Progenitor cell of endocrine pancreas (in vitro differentiated cells): ENCODE results near the gene LPCAT1. TPM values are rescaled to one million over a fixed set of nuclear protein-coding genes. Genes with fewer than 3 reads are reported as not detected.

Experiments used
- DNase-seq: peaks from one replicate; pipeline ENCODE4 v3.0.0; 2021; ENCODE audit warnings: low spot score; ENCODE audit not compliant: unreplicated experiment
- H3K27ac Mint-ChIP-seq: 2 replicates; pipeline ENCODE4 v1.8.0; 2021; ENCODE audit warnings: mild to moderate bottlenecking, moderate library complexity, mixed read lengths
- H3K27me3 Mint-ChIP-seq: 2 replicates; pipeline ENCODE4 v1.8.0; 2021; ENCODE audit warnings: mixed read lengths
- H3K36me3 Mint-ChIP-seq: 2 replicates; pipeline ENCODE4 v1.8.0; 2022; ENCODE audit warnings: mixed read lengths; ENCODE audit not compliant: insufficient read depth
- H3K4me1 Mint-ChIP-seq: 2 replicates; pipeline ENCODE4 v1.8.0; 2021; ENCODE audit warnings: low read depth, mixed read lengths
- H3K4me3 Mint-ChIP-seq: 2 replicates; pipeline ENCODE4 v1.8.0; 2021; ENCODE audit warnings: low read depth, mild to moderate bottlenecking, moderate library complexity, mixed read lengths
- H3K9me3 Mint-ChIP-seq: 2 replicates; pipeline ENCODE4 v1.8.0; 2021; ENCODE audit warnings: low read depth, mixed read lengths
- total RNA-seq: library from RNA; stranded (reverse); gene quantifications from 2 replicates; pipeline ENCODE4 v1.2.1, GENCODE V29; 2021
- TF ChIP-seq, protein P1 (sequence below): fragments of 200-600 bp; sonication (generic); IDR thresholded peaks from one replicate; pipeline ENCODE4 v1.5.0; 2021; ENCODE audit warnings: antibody characterized with exemption, mild to moderate bottlenecking; ENCODE audit not compliant: unreplicated experiment

LPCAT1 gene
- total RNA-seq, 1 donor from 2014 or later = 73.3 TPM

DNA sequence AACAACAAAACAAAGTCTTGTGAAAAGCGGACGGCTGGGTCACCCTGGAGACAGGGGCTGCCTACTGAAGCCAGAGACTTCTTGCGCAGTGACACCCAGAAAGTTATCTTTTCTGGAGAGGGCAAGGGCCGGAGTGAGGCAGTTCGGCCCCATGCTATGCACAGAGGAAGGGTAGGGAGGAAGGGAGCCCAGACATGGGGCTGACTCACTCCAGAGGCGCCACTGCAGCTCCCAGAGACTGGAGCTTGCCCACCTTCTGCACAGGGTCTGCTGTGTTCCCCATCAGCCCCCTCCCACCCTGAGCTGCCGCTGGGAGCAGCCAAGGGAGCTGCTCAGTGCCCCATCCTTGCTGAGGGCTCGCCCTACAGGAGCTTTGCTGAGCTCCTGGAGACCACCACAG, 91.9 kb downstream of the LPCAT1 start:
- H3K27ac Mint-ChIP-seq = no peak overlapping the region
- TF ChIP-seq, protein P1, sequence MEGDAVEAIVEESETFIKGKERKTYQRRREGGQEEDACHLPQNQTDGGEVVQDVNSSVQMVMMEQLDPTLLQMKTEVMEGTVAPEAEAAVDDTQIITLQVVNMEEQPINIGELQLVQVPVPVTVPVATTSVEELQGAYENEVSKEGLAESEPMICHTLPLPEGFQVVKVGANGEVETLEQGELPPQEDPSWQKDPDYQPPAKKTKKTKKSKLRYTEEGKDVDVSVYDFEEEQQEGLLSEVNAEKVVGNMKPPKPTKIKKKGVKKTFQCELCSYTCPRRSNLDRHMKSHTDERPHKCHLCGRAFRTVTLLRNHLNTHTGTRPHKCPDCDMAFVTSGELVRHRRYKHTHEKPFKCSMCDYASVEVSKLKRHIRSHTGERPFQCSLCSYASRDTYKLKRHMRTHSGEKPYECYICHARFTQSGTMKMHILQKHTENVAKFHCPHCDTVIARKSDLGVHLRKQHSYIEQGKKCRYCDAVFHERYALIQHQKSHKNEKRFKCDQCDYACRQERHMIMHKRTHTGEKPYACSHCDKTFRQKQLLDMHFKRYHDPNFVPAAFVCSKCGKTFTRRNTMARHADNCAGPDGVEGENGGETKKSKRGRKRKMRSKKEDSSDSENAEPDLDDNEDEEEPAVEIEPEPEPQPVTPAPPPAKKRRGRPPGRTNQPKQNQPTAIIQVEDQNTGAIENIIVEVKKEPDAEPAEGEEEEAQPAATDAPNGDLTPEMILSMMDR = no peak

DNA sequence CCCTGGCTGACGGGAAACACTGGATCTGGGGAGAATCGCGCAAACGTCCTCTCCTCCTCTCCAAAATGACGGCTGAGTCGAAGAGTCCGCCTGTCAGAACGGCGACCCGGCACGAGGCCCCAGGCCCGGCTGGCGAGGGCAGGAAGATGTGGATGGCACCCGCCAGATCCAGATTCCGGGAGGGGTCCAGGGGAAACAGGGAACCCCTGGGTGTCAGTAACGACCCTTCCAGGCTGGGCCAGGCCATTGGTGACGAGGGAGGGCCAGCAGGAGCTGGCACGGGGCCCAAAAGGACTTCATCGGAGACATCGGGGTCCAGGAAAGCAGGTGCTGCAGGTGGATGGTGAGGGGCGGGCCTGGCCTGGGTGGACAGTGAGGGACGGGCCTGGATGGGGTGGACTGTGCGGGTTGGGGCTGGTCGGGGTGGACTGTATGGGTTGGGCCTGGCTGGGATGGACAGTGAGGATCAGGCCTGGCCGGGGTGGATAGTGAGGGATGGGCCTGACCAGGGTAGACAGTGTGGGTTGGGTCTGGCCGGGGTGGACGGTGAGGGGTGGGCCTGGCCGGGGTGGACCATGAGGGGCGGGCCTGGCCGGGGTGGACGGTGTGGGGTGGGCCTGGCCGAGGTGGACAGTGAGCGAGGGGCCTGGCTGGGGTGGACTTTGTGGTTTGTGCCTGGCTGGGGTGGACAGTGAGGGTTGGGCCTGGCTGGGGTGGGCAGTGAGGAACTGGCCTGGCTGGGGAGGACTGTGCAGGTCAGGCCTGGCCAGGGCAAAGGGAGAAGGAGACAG, 92.5 kb downstream of the LPCAT1 start:
- no peak for DNase-seq
- Mint-ChIP-seq H3K4me3 (no peak overlapping the region), H3K27ac (no peak overlapping the region), H3K27me3 (peaks cover 13% of the 10 kb centered on the region), H3K36me3 (peaks cover 6% of the 10 kb centered on the region), H3K9me3 (peaks cover 32% of the 10 kb centered on the region), H3K4me1 (no peaks in the 10 kb centered on the region)
- TF ChIP-seq, protein P1 = no peak

More for the DNA sequence above, 91.9 kb downstream of the LPCAT1 start:
- no peak for DNase-seq
- peaks cover 14% of the 10 kb centered on the region for H3K27me3 Mint-ChIP-seq
- no peaks in the 10 kb centered on the region for H3K4me1 Mint-ChIP-seq
- H3K4me3 Mint-ChIP-seq = no peak overlapping the region
- peaks cover 26% of the 10 kb centered on the region for H3K9me3 Mint-ChIP-seq
- H3K36me3 Mint-ChIP-seq = peaks cover 6% of the 10 kb centered on the region

DNA sequence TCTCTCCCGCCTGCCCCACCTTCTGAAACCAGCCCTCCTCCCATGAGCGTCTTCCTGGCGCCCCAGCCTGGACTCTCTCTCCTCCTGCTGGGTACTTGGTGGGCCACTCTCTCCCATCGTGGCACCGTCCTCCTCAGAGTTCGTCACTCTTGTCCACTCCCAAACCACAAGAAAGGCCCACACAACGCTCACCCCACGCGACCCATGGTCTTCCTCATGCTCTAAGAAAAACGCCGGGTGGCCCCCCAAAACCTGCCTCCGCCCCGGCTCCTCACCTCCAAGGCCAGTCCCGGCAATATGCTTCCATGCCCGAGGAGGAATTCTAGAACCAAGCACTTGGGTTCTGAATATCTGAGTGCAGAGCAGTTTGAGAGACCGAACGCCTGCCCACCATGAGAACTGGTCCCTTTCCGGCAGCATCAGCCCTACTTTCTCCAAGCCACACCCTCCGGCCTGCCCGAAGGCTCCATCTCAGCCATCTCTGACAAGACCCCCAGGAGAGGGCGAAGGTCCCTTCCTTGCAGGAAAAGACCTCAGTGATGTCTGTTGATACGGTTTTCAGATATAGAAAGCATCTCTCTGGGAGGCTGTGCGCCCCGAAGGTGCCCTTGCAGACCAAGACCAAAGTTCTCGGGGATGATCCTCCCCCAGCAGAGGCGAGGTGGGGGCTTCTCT, 93.5 kb downstream of the LPCAT1 start:
- H3K4me3 Mint-ChIP-seq = no peak overlapping the region
- no peaks in the 10 kb centered on the region for H3K4me1 Mint-ChIP-seq
- H3K36me3 Mint-ChIP-seq = peaks cover 6% of the 10 kb centered on the region
- peaks cover 11% of the 10 kb centered on the region for H3K27me3 Mint-ChIP-seq
- peaks cover 35% of the 10 kb centered on the region for H3K9me3 Mint-ChIP-seq
- H3K27ac Mint-ChIP-seq = no peak overlapping the region
- TF ChIP-seq, protein P1 = no peak
- DNase-seq = no peak

DNA sequence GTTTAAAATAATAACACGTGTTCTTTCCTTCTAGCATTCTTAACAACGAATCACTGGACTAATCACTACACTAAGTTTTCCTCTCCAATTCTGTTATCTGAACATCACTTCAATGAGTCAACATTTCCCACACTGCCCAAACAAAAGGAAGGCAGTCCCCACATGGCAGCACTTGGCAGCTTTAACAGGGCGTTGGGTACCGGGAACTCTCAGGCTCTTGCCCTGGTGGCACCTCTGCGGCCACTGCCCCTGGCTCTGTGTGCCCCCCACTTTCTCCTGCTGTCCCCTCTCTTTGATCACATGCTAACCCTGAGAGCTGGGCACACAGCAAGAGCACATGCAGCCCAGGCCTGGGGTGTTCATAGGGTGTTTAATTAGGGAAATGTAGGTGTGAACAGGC, 94.3 kb downstream of the LPCAT1 start:
- Mint-ChIP-seq H3K9me3 (peaks cover 35% of the 10 kb centered on the region), H3K4me1 (no peaks in the 10 kb centered on the region), H3K4me3 (no peak overlapping the region), H3K27me3 (peaks cover 9% of the 10 kb centered on the region), H3K36me3 (peaks cover 6% of the 10 kb centered on the region), H3K27ac (no peak overlapping the region)
- DNase-seq = no peak
- TF ChIP-seq, protein P1 = no peak

DNA sequence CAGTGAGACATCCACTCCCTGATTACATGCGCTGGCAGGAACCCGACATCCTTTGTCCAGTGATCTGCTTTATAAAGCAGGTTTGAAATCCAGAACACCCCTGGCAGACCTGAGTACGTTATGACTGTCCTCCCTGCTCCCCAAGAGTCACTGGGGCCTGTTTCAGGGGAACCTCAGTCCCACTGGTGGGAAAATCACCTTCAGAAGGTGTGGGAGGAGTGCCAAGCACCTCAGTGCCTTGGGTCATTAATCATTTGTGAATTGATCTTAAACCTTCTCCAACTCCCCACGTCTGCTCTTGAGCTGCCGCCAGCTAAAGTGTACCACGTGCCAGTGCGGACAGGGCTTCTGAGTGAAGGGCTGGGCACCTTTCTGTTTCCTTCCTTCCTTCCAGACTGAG, 94.7 kb downstream of the LPCAT1 start:
- DNase-seq = no peak
- H3K9me3 Mint-ChIP-seq = peaks cover 35% of the 10 kb centered on the region
- no peak overlapping the region for H3K4me3 Mint-ChIP-seq
- peaks cover 13% of the 10 kb centered on the region for H3K27me3 Mint-ChIP-seq
- peaks cover 6% of the 10 kb centered on the region for H3K36me3 Mint-ChIP-seq
- H3K4me1 Mint-ChIP-seq = no peaks in the 10 kb centered on the region
- TF ChIP-seq, protein P1 = no peak
- no peak overlapping the region for H3K27ac Mint-ChIP-seq
